Stimulated activated CD4-positive, alpha-beta T cell treated with anti-CD3 and anti-CD28 coated beads, TNF-alpha, amount 100 ng/mL, for 1 hour (primary cell): ENCODE results near the gene SSBP3.

Source experiments
- DNase-seq, 3 donors: peaks; one replicate each; pipeline ENCODE4 v3.0.0-alpha.2; 2020; ENCODE audit warnings: low read depth in 3 of 3, low spot score in 1 of 3

The SSBP3 gene

DNA sequence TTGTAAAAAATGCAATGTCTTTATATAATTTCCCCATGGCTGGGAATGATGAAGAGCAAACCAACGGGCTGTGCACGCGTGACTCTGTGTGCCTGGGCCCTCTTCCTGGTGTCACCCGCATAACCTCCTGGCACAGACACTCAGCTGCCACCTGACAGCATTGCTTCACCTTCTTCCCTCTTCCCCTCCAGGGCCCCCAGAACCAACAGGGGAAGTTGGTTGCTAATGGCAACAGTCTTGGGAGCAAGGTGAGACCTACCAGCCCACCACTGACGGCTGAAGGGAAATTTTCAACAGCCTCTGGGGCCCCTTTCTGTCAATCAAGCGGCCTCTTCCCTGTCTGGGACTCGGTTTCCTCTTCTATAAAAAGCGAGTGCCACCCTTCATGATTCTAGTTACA, 33.2 kb downstream of the SSBP3 start:
- DNase-seq, result no peak

GRCh38 chr1:54371942-54372275, 34.3 kb downstream of the SSBP3 start:
- no peak for DNase-seq

DNA sequence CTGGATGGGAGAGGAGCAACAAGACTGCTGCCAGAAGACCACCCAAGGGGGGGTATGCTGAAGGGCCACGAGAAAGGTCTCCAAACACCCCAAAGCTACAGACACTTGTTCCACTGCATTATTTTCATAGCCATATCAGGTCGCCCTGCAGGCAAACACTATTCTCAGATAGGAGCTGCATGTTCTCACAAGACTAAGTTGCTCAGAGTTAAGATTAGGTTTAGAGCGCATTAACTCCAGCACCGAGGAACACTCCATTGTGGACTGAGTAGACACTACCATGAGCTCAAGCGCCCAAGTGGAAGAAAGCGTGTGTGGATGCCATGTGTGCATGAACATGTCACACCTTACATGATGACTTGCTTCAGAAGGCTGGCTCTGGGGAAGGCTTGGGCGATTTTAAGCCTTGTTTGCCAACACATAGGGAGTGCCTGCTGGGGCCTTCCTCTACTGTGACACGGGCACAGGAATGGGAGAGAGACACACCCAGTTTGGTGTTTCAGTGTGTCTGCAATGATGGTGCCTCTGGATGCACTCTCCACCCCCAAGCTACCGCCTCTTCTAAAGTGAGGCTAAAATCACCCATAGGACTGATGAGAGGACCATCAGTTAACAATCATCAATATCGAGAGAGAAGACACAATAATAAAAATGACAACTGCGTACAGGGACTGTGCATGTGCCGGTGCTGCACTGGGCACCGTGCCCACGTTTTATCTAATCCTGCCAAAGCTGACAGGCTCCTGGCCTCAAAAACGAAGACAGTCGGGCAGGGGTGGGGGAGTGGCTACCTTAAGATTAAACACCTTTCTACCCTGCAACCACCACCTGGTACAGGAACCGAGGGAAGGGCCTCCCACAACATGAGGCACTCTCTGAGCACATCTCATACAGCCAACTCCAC, 34.9 kb downstream of the SSBP3 start:
- DNase-seq, result no peak

DNA sequence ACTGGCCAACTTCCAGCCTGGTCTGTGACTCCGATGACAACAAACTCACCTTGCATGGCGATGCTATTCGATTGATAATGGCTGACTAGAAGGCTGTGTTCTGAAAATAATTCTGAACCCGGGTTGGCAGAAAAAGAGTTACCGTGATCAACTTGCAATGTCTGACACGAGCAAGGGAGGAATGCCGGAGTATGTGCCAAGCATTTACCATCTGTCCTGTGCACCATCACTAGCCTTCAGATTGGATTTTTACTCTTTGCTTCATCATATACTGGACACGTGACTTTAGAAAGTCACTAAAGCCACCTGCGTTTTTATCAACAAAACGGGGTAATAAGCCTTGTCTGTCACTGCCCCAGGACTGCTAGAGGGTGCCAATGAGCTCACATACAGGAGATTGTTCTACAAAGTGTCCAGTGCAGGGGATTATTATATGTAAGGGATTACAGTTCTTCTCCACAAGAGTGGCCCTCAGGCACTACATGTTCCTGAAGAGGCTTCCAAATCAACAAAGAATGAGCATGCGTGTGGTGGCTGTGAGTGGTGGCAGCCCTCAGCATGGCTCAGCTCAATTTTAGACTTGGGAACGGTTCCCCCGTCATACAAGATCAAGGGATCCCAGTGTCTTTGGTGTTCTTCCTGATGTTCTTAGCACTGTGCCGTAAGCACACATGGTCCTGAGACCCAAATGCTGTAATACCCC, 35.8 kb downstream of the SSBP3 start:
- DNase-seq, result no peak

- no peak for DNase-seq
These were observed 38.6 kb downstream of the SSBP3 start for GRCh38 chr1:54367613-54368012.

DNA sequence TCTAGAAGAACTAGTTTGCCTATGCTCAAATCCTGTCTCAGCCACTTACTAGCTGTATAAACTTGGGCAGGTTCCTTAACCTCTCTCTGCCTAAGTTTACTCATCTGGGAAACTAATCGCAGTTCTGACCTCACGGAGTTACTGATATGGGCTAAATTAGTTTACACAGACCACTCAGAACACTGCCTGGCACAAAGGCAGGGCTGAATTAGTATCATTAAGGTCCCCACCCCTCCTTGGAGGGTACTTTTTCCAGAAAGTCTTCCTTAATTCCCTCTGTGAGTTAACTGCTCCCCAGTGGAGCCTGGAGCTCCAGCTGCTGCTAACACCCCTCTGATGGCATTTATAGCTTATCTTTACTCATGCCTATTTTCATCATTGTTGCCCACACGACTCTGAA, 40.3 kb downstream of the SSBP3 start:
- no peak for DNase-seq

DNA sequence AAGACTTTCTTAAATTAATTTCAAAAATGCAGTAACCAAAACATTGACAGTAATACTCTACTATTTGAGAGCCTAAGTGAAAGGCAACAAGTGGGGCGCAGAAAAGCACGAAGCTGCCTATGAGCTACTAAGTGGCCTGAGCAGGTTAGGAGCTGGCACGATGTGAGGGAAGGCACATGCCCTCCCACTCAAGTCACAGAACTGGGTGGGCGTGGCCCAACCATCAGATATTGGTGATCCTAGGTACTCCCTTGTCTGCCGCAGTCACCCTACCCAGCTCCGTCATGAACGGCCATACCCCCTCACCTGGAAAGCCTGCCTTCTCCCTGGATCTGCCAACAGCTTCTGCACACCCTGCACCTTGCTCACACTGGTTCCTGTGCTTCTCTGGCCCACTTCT, 40.8 kb downstream of the SSBP3 start:
- no peak for DNase-seq

GRCh38 chr1:54364995-54365394, 41.2 kb downstream of the SSBP3 start:
- DNase-seq, result no peak

- DNase-seq, result no peak
These were observed 41.6 kb downstream of the SSBP3 start for GRCh38 chr1:54364582-54364981.

DNA sequence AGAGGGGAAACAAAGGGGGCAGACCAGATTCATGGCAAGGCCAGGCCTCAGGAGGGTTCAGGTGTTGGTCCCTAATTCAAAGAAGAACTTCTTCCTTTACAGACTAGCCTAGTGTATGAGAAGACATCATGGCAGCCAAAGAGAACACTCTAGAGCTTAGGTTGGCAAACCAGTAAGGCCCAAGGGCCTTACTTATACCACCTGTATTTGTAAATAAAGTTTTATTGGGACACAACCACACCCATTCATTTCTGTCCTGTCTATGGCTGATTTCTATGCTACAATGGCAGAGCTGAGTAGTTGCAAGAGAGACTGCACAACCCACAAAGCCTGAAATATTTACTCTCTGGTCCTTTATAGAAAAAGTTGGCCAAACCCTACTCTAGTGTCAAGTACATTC, 42.3 kb downstream of the SSBP3 start:
- DNase-seq, result no peak

DNA sequence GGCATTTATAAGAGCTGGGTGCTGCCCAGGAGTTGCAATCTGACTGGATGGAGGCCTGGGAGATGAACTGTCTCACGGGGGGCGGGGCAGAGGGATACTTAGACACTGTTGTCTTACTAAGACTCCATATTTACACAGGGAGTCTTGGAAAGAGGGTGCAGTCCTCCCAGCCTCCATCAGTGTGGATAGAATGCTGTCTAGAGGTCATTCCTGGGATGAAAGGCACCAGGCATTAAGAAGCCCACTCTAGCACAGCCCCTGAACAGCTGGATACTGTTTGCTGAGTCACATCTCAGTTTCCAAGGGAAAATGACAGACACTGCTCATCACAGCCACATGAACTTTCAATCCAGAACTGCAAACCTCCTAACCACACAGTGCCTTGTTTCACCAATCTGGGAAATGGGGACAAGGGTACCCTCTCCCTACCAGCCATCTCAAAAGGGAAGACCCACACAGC, 43.3 kb downstream of the SSBP3 start:
- no peak for DNase-seq

DNA sequence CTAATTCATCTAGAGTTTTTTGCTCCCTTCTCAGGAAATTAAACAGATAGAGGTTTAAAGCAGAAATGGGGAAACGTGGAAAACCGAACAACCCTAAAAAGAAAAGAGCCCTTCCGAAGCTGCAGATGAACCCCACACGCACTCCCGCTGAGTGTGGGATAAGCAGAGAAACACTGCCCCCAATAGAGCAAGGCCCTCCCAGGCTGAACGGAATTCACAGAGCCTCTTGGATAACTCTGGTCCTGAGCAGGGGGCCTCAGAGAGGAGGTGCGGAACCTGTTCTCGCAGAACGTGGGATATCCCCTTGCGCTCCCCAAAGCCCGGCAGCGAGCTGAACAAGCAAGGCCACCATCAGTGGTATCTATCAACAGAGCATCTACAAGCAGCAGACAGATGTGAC, 44.9 kb downstream of the SSBP3 start:
- no peak for DNase-seq

GRCh38 chr1:54360165-54361005, 45.8 kb downstream of the SSBP3 start:
- no peak for DNase-seq

DNA sequence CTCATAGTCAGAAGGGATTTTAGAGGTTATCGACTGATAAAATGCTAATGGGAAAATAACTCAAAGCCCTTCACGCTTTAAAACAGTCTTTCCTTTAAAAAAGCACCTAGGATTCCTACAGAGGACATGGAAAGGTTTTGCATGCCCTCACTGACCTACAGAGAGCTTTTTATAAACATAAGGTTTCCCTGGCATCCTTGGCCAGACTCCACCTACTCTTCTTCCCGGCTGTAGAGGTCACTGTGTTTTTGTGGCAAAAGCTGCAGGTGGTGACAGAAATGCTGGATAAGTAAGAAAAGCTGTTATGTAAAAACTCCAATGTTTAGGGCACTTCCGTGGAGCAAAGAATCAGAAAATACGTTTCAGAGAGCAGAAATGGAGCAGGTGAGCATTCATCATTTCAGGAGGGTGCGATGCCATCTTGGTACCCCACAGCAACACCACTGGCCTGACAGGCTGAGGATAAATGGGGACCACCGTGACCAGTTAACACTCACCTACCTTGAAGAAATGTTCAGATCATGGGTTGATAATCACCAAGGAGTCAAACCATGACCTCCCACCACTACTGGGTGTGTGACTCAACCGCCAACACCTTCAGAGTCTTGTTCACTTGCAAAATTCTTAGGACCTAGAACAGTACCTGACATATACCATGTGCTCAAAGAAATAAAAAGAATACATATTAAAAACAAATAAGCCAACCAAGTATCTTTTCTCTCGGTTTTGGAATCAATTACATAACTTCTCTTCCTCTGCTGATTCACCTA, 46.6 kb downstream of the SSBP3 start:
- no peak for DNase-seq

- DNase-seq, result no peak
These were observed 47.6 kb downstream of the SSBP3 start for GRCh38 chr1:54358503-54359168.

GRCh38 chr1:54357967-54358366, 48.2 kb downstream of the SSBP3 start:
- DNase-seq, result no peak

DNA sequence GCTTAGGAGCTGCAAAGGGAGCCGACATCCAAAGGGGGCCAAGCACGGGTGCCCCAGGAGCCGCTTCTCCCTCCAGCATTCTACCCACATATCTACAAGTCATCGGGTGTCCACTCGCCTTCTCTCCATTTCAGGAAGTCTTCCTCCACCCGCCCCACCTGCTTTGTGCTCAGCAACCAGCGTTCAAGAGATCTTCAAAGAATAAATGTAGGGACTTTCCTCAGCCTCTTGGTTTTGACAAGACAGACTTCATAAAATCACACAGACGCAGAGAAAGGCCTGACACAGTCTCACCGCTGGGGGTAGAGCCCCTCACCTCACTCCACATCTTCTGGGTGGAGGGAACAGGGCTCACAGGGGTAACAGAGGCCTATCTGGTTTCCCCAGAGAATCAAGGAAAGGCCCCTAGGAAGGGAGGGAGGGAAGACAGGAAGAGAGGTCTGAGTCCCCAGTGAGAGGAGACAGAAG, 49.5 kb downstream of the SSBP3 start:
- DNase-seq, result peak; percentile 8 to 21 (median 21)

- DNase-seq, result no peak
These were observed 50.1 kb downstream of the SSBP3 start for GRCh38 chr1:54355931-54356679.

DNA sequence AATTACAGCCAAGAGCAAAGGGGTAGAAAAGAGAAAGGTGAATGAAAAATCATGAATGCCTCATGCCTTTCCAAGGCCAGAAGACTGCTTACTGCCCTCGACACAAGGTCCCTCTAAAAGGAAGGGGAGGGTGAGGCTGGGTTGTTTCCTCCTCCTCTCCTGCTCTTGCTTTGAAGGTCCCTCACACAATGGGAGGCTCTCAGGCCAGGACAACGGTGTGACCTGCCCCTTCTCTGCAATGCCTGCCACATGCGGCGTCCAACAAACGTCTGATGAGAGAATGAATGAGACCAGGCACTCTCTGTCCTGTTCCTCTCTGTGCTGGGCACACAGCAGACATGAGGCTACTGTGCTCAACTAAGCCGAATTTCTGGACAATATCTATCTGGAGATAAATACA, 51.3 kb downstream of the SSBP3 start:
- no peak for DNase-seq

DNA sequence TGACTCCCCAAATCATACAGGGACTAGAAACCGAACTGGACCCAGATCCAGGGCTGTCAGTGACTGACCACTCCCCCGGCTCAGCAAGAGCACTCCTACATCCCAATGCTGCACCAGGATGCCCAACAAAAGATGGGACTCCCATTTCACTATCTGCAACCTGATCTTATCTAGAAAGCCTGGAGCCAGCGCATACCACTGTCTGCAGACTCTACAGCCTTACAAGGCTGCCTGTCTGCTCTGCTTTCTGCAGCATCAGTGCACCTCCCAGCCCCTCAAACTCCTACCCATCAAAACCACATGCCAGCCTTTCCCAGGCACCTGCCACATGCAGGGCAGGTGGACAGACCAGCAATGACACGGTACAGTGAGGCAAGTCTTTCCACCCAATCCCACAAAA, 52.2 kb downstream of the SSBP3 start:
- no peak for DNase-seq
